Activated CD8-positive, alpha-beta memory T cell treated with anti-CD3 and anti-CD28 coated beads, Interleukin-2, amount 50 U/mL, for 1 hour (primary cell): Measurements from ENCODE around the gene PTPRE.

Experiments
- DNase-seq: peaks from one replicate; pipeline ENCODE4 v3.0.0-alpha.2; 2020; ENCODE audit errors: extremely low read depth

Gene PTPRE

DNA sequence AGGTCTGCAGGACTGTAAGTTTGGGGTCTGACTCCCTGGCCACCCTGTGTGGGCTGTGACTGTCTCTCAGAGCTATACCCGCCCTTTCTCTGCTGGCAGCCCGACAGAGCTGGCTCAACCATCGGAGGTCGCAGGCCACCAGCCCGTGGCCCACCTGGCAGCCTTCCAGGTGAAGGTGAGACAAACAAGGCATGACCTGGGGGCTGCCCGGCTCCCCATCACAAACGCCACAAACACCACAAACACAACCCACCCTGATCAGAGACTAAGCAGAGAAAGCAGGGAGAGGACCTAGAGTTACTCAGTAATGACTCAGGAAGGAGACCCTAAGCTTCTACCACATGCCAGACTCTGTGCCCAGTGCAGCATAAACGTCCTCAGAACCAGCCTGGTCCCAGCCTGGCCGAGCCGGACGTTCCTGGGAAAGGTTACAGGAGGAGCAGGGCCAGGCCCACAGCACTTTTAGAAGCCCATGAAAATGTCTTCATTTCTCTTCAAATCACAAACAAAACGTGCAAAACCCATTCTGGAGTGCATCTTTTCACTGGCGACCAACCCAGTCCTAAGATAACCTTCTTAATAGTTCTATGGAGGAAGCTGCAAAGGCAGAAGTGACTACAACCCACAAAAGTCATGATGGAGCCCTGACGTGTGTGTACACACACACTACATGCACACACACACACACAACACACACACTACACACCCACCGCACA lies 152.5 kb downstream of the PTPRE start:
- no peak for DNase-seq

DNA sequence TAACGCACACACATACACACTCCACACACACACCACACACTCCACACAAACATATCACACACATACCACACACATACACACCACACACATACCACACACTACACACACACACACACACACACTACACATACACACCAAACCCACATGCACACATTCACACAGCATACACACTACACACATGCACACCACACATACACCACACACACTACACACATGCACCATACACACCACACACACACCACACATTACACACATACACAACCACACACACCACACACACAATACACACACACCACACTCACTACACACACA lies 153.0 kb downstream of the PTPRE start:
- no peak for DNase-seq

DNA sequence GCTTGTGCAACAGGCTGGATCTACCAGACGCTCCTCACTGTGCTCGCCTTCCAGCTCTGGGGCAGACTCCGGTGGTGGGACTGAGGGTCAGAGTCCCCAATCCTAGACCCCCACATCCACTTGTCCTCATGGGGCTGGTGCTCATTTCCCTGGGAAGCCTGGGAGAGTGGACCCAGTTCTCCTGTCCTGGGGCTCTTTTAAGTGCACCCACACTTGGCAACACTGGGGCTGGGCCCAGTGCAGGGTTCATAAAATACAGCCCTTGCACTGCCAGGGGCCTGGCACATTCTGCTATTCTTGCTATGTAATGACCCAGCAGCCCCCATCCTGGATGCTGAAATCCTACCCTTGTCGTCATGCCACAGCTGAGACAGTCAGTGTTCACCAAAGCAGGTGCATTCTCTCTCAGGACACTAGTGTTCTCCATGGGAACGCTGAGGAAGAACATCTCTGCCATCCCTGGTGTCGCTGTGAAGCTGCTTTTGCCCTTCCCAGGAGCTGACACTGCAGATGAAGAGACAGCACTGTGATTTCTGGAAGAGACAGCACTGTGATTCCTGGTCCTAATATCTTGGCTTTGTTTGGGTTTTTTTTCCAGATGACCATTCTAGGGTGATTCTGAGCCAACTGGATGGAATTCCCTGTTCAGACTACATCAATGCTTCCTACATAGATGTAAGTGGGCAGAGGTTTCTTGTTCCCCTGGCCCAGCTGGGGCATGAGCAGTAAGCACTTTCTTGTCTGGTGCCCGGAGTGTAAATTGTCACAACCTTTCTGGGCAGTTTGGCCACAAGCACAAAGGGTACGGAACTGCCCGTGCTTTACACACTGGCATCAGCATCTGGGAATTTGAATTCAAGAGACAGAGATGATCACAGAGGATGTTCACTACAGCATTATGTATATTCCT lies 153.7 kb downstream of the PTPRE start:
- DNase-seq, result no peak

DNA sequence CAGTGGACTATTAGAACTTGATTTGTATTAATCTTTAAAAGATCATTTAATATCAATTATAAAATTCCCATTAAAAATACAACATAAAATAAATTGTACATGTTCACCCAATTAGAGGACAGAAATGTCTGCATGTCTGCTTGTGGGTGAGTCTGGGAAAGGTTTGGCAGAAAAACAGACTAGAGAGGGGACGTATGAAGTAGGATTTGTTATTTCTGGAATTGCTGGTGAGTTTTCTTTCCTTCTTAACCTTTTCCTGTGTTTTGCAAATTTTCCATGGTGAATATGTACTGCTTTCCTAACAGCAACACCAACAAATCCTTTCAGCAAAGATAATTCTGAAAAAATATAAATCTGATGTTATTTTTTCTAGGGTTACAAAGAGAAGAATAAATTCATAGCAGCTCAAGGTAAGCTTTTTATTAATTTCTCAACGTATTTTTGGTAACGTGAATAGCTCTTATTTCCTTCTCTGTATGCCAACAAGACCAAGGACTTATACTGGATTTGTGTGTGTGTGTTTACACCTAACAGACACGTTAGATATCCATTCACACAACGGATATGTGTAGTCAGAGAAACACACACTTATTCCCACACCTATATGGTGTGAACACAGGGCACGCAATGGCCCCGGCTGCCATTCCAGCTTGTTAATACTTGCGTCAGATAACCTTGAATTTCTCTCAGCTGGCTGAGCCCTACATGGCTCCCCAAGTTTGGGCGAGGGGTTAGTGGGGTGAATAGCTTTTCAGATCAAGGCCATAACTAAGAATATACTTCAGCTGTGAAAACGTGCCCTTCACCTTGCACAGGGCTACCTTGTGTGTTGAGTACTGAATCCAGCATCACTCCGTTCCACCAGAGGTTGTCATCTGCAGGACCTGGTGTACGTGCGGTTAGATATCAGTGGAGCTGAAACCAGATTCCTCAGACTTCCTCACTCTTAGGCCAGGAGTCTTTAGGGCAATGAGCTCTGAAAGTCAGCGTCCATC lies 154.7 kb downstream of the PTPRE start:
- DNase-seq, result no peak

DNA sequence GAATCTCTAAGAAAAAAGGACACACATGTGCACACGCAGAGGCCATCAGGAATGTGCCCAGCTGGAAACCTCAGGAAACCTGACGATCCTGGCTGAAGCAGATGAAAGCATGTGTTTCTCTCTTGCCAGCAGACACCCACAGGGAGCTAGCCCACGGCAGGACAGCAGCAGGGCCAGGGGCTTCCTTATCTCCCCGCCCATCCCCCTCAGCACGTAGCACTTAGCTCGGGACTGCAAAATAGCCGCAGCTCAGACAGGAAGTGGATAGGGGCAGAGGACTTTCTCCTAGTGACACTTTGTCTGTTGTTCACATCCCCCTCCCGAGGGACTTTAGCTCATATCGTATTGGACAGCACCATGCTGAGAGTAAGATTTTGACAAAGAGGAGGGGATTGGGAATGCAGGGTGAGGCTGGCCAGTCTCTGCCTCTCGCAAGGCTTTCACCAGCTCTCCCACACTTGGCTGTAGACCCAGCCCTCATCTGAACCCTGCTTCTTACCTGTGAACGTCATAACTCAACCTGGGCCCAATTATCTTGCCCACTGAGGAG lies 155.5 kb downstream of the PTPRE start:
- no peak for DNase-seq

DNA sequence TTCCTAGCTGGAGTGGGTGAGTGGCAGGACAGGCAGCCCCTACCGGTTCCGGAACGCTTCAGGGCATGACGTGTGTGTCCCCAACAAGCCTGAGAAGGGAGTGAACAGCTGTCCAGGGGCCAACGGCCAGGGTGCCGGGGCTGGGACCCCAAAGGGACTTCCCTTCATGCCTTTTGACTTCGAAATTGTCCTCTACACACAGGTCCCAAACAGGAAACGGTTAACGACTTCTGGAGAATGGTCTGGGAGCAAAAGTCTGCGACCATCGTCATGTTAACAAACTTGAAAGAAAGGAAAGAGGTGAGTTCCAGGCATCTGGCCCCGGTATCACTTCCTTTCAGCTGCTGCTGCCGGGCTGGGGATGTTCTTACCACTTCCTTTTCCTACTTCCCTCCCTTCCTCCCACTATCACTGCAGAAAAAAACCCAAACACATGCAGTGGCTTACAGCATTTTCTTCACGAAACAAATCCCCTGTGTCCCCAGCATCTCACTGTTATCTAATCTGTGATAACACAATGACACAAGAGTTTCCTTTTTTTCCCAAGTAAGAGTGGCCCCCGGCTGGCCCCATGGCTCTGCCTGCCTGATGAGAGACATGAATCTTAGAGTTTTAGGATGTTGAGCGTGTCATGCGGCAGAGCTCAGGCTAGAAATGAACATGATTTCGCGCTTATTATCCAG lies 156.1 kb downstream of the PTPRE start:
- no peak for DNase-seq

DNA sequence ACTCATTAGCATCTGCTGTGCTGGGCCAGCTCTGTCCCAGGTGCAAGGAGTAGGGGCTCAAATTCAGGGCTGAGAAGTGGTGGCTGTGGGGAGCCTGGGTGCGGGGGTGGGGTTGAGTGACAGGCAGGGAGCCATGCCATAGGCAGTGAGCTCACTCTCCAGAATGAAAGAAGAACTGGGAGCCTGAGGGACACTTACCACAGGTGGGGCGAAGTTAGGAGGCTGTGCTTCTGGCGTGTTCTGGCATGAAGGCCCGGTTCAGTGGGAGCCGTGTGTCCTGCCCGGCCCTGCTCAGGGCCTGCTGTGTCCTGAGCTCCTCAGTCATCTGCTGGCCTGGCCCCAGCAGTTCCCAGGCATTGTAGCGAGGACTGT lies 156.8 kb downstream of the PTPRE start:
- no peak for DNase-seq

DNA sequence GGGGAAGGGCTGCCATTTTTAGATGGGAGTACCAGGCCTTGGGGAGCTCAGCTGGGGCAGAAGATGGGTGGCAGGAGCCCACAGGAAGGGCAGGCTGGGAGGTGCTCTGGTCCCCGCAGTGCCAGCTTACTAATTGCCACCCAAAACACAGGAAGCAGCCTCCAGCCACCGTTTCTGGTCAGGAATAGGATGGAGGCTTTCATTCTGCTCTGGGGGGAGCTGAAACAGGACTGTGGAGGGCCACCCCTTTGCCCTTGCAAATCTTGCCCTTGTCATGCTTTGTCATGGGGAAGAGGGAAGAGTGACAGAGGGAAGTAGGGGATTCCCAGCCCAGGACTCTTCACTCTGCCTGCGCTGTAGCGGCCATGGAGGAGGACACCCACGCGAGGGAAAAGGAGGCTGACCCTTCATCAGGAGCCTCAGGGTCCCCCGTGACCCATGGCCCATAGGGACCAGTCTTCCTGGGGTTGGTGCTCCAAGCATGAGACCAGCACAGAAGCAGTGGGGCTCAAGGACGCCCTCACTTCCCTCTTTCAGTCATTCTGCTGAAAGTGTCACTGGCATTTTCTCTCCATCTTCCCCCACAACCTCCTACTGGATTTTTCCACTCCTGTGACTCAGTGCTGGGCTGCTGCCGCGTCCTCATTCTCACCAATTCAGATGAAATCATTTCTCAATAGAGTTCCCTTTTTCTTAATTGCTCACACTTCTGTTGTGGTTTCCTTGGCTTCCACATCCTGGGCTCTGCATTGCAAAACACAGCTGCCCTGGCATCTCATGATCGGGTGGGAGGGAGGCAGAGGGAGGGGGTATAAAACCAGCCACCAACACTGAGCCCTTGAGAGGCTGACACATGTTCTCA lies 157.4 kb downstream of the PTPRE start:
- DNase-seq, result peak; percentile 43

DNA sequence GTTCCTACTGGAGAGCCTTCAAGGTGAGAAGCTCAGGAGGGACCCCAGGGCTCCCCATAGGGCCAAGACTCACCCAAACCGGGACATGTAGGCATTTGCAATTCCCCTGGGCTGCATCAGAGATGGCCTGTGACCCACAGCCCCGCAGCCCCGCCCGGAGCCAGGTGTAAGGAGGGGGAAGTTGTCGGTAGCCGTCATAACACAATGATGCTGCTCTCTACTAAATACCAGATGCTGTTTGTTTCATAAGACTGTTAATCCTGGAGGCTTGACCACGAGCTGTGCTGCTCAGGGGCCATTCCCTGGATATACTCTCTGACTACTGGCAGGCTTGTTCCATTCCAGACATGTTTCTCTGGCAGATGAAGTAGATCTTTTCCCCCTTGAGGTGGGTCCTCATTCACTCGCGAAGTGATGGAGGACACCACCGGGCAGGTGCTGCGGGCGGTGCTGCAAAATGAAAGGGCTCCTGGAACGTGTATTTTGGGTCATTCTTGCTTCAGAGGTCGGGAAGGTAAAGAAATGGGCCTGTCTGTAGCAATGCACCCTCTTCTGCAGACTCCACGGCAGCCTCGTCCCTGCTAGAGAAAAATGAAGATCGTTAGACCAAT lies 158.2 kb downstream of the PTPRE start:
- no peak for DNase-seq

DNA sequence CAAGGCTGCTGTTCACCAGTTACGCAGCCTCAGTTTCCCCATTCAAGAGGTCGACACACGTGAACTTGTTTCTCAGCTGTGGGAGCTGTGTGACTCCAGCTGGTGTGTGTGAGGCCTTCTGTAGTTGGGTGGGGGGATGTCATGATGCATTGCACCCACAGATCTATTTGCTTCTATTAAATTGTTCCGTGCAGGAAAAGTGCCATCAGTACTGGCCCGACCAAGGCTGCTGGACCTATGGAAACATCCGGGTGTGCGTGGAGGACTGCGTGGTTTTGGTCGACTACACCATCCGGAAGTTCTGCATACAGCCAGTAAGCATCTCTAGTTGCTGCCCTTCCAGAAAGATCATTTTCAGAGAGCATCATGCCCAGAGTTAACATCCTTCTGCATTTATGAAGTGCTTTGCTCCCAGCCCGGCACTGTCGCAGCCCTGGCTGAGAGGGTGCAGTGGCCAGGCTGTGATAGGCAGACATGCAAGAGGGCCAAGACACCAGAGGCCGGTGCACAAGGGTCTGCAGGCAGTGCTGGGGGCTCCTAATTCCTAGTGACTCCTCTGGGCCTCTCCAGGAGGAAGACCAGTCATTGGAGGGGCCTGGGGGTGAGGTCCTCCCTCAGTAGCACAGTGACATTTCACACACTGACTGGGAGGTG lies 159.1 kb downstream of the PTPRE start:
- no peak for DNase-seq

DNA sequence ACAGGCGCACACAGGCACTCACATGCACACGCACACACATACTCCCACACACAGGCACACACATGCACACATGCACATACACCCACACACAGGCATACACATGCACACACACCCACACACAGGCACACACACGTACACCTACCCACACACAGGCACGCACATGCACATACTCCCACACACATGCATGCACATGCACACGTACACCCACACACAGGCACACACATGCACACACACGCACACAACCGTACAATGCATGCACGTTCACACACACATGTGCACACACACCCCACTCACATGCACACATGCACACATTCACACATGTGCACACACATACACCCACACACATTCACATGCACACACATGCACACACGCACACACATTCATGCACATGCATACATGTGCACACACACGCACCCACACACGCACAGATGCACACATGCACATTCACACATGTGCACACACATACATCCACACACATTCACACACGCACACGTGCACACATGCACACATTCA lies 160.0 kb downstream of the PTPRE start:
- DNase-seq, result no peak

DNA sequence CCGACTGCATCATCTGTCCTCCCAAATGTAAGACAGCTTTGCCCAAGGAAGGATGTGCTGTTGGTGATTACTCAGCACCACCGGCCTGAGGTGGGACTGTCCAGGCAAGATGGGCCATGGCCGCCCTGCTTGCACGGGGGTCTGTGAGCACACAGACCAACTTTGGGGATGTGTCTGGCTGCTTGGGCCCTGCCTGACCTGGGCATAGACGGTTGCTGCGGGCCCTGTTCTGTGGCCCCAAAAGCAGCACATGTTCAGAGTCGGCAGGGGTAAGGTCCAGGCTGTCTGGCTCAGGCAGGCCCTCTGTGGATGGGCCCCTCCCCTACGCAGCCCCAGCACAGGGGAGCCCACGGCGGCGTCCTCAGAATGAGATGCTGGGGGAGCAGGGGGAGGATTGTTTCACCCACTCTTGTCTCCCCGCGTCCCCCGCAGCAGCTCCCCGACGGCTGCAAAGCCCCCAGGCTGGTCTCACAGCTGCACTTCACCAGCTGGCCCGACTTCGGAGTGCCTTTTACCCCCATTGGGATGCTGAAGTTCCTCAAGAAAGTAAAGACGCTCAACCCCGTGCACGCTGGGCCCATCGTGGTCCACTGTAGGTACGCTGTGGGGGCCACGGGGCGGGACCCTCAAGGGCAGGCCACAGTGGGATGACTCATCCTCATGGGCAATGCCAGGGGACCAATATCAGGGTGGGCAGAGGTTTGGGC lies 160.9 kb downstream of the PTPRE start:
- no peak for DNase-seq

DNA sequence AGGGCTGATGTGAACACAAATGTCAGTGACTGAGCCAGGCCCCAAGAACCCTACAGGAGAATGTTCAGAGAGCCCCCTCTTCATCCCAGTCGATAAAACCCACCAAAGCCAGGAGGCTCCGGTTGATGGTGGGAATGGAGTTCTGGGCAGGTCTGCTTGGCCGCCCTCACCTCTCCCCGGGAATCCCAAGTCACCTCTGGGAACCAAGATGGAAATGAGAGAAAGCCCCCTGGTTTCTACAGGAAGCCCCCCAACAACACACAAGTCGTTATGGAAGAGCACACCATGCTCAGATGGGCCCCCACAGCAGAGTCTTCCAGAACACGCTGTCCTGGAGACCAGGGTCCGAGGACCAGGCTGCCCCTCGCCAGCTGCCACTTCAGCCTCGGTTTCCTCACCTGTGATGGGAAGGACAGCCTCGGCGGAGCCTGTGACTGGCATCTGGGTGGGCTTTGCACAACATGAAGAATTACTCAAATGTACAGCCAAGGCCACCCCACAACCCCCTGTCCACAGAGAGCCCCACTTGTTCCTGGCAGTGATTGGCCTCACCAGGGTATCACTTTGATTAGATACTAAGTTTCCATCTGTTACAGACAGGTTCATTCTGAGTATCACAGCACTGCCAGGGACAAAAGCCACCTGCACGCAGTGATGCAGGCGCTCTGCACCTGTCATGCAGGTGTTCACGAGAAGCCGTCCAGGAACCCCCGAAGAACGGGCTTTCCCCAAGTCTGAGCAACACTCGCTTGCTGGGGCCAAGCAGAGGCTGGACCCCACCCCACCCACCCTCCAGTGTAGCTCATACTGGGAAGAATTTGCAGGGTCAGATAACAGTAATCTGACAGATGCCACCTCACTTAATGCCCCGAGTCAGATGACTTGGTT lies 161.7 kb downstream of the PTPRE start:
- DNase-seq, result no peak

DNA sequence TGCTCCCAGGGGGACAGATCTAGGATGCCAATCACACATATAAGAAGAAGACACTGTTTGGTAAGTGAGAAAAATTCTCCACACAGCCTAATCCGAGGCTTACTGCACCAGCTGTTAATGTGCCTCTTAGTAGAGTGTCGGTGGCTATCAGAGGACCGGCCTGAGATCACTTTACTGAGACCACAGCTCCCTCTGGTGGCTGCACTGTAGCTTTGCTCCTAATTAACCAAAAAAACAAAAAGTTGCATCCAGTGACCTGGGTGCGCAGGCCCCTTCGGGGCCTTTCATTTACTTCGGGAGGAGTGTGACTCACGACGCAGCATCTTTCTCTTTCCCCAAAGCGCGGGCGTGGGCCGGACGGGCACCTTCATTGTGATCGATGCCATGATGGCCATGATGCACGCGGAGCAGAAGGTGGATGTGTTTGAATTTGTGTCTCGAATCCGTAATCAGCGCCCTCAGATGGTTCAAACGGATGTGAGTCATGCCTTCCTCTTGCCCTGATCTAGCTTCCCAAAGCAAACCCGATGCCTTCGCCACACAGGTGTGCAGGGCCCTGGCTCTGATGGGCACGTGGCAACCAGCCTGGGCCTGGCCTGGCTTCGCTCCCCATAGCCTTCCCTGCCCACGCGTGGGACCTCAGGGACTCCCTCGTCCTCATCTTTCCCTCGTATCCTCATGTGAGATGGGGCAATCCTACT lies 162.6 kb downstream of the PTPRE start:
- peak; percentile 45 for DNase-seq

DNA sequence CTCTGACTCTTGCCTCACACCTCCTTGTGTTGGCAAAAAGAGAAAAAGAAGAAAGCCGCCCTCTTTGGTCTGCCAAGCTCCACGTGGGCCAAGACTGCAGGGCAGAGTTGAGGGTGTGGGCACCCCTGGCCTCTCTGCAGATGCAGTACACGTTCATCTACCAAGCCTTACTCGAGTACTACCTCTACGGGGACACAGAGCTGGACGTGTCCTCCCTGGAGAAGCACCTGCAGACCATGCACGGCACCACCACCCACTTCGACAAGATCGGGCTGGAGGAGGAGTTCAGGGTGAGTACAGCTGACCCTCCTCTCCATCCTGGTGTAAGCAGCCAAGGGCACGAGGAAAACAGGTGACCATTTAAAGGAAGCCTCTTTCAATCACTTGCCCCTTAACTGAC lies 163.3 kb downstream of the PTPRE start:
- DNase-seq, result no peak

DNA sequence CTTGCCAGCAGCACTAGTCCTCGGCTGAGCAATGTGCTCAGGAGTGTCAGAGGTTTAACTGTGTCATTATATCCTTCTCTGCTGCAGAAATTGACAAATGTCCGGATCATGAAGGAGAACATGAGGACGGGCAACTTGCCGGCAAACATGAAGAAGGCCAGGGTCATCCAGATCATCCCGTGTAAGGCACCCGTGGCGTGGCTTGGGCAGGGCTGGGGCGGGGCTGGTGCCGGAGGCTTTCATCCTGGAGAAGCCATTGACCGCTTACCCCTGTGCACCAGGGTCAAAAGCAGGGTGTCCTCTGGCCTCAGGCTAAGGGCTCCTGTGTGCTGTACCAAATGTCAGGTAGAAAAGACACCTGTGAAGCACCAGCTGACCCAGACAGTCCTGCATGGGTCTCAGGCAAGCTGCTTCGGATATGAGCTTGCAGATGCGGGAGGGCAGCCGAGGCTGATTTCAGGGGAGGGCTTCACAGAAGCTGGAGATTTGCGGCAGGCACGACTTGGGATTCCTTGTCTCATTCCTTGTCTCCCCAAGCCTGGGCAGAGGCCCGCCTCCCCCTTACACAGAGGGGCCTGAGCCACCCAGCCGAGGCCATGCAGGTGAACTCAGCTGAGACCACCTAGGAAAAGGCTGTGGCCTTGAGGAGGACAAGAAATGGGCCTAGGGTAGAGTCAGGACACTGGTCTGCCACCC lies 164.0 kb downstream of the PTPRE start:
- DNase-seq, result no peak
